CD14-positive monocyte (primary cell): ENCODE data around the gene RAB6B. TPM values are rescaled to one million over a fixed set of nuclear protein-coding genes. Genes with fewer than 3 reads are reported as not detected.

Experiments
- DNase-seq, 3 donors: peaks; one replicate each; pipeline ENCODE4 v3.0.0-alpha.2; 2011 to 2022
- H2AFZ ChIP-seq: 2 replicates; pipeline ENCODE4 v1.6.0; 2012; ENCODE audit warnings: mild to moderate bottlenecking, low read depth, low read length, inconsistent platforms; ENCODE audit not compliant: insufficient read depth, poor library complexity, severe bottlenecking
- H3K27ac ChIP-seq, 2 donors: 1 replicate in 1 of 2; 2 replicates in 1 of 2; pipeline ENCODE4 v1.5.1; 2012 to 2013; ENCODE audit warnings: low read length in 2 of 2, control low read depth in 1 of 2, inconsistent platforms in 1 of 2, low read depth in 1 of 2, mild to moderate bottlenecking in 1 of 2
- H3K27me3 ChIP-seq, 2 donors: one replicate each; pipeline versions ENCODE4 v1.6.0 to v1.6.1; 2011 to 2013; ENCODE audit warnings: low read length in 2 of 2; ENCODE audit not compliant: control insufficient read depth in 2 of 2, insufficient read depth in 2 of 2
- H3K36me3 ChIP-seq, 2 donors: replicated peaks in 1 of 2; 1 replicate in 1 of 2; 2 replicates in 1 of 2; pipeline versions ENCODE4 v1.5.1 to v1.6.1; 2012 to 2013; ENCODE audit warnings: low read length in 2 of 2, control low read depth in 1 of 2, inconsistent platforms in 1 of 2, mild to moderate bottlenecking in 1 of 2; ENCODE audit not compliant: insufficient read depth in 2 of 2, control insufficient read depth in 1 of 2
- H3K4me1 ChIP-seq, 2 donors: 1 replicate in 1 of 2; 2 replicates in 1 of 2; pipeline versions ENCODE4 v1.5.1 to v1.6.1; 2012 to 2013; ENCODE audit warnings: low read length in 2 of 2, control low read depth in 1 of 2, inconsistent platforms in 1 of 2, mild to moderate bottlenecking in 1 of 2, moderate library complexity in 1 of 2; ENCODE audit not compliant: insufficient read depth in 2 of 2, control insufficient read depth in 1 of 2
- H3K4me2 ChIP-seq: replicated peaks from 2 replicates; pipeline ENCODE3; 2012; ENCODE audit warnings: low read length, moderate library complexity, mild to moderate bottlenecking; ENCODE audit not compliant: poor library complexity, severe bottlenecking; ENCODE audit errors: extremely low read depth
- H3K4me3 ChIP-seq, 3 experiments: fragments of 200-600 bp in 1 of 3; sonication (generic) in 1 of 3; replicated peaks in 1 of 3; 1 replicate in 2 of 3; 2 replicates in 1 of 3; pipeline ENCODE4 v1.5.1; 2011 to 2013; ENCODE audit warnings: low read length in 3 of 3, mild to moderate bottlenecking in 3 of 3, control low read depth in 2 of 3, low read depth in 2 of 3, inconsistent platforms in 1 of 3, moderate library complexity in 1 of 3
- H3K79me2 ChIP-seq: 2 replicates; pipeline ENCODE4 v1.6.0; 2012; ENCODE audit warnings: mild to moderate bottlenecking, control low read depth, inconsistent platforms, low read length, moderate library complexity; ENCODE audit not compliant: insufficient read depth
- H3K9ac ChIP-seq: 2 replicates; pipeline ENCODE4 v1.6.0; 2017; ENCODE audit warnings: low read length, mild to moderate bottlenecking; ENCODE audit not compliant: insufficient read depth, poor library complexity, severe bottlenecking
- H3K9me3 ChIP-seq, 2 donors: replicated peaks in 1 of 2; 1 replicate in 1 of 2; 2 replicates in 1 of 2; pipeline versions ENCODE4 v1.5.1 to v1.6.1; 2012 to 2013; ENCODE audit warnings: low read length in 2 of 2, control low read depth in 1 of 2; ENCODE audit not compliant: control insufficient read depth in 1 of 2, insufficient read depth in 1 of 2
- H4K20me1 ChIP-seq: 2 replicates; pipeline ENCODE4 v1.6.0; 2012; ENCODE audit warnings: mild to moderate bottlenecking, low read length, control low read depth, moderate library complexity; ENCODE audit not compliant: insufficient read depth
- H3K27ac Mint-ChIP-seq, 7 donors: one replicate each; pipeline ENCODE4 v1.8.0; 2020; ENCODE audit warnings: mild to moderate bottlenecking in 7 of 7, mixed read lengths in 7 of 7, moderate library complexity in 6 of 7, inconsistent platforms in 2 of 7
- H3K27me3 Mint-ChIP-seq, 3 donors: one replicate each; pipeline ENCODE4 v1.8.0; 2021 to 2022; ENCODE audit warnings: low read depth in 3 of 3, mild to moderate bottlenecking in 3 of 3, mixed read lengths in 3 of 3, moderate library complexity in 3 of 3, inconsistent platforms in 1 of 3
- H3K36me3 Mint-ChIP-seq, 2 donors: one replicate each; pipeline ENCODE4 v1.8.0; 2020; ENCODE audit warnings: mixed read lengths in 2 of 2, inconsistent platforms in 1 of 2, mild to moderate bottlenecking in 1 of 2
- H3K4me1 Mint-ChIP-seq: one replicate; pipeline ENCODE4 v1.8.0; 2020; ENCODE audit warnings: mild to moderate bottlenecking, mixed read lengths
- H3K4me3 Mint-ChIP-seq, 2 donors: one replicate each; pipeline ENCODE4 v1.8.0; 2020; ENCODE audit warnings: mild to moderate bottlenecking in 2 of 2, mixed read lengths in 2 of 2, moderate library complexity in 1 of 2
- H3K9me3 Mint-ChIP-seq, 7 donors: one replicate each; pipeline ENCODE4 v1.8.0; 2020 to 2022; ENCODE audit warnings: mixed read lengths in 7 of 7, mild to moderate bottlenecking in 6 of 7, moderate library complexity in 6 of 7, inconsistent platforms in 2 of 7
- CTCF ChIP-seq: fragments of 200-600 bp; IDR thresholded peaks from one replicate; pipeline ENCODE4 v1.8.0; 2022; ENCODE audit warnings: antibody characterized with exemption, mild to moderate bottlenecking
- WGBS: methylation state at CpG from one replicate; pipeline ENCODE4 v1.1.5; 2013; ENCODE audit warnings: missing lambda C conversion rate; ENCODE audit not compliant: insufficient coverage; 5-methylcytosine and 5-hydroxymethylcytosine counted together
- intact Hi-C, 2 donors: fragments of 100-400 bp; cut with micrococcal nuclease; formaldehyde crosslinking; loops; one replicate each; pipeline versions ENCODE4 v1.15.0 to v1.15.1; 2023
- polyA plus RNA-seq, 3 donors: library from polyadenylated mRNA; depleted of rRNA in 1 of 3; unstranded in 2 of 3; stranded (reverse) in 1 of 3; fragments of 300-500 nt in 2 of 3; fragments of >200 nt in 1 of 3; fragmentation: Illumina TruSeq in 2 of 3; gene quantifications; 1 replicate in 2 of 3; 2 replicates in 1 of 3; pipeline ENCODE4 v1.2.3, GENCODE V29; 2012 to 2021

Gene RAB6B
- polyA plus RNA-seq, 3 donors = 0.46 TPM; not detected in 2

- Mint-ChIP-seq H3K27me3 (peaks cover 18 to 27% (median 25%) of the 10 kb centered on the region in 3 donors), H3K4me3 (no peak overlapping the region), H3K9me3 (no peaks in the 10 kb centered on the region), H3K36me3 (no peaks in the 10 kb centered on the region), H3K4me1 (no peaks in the 10 kb centered on the region), H3K27ac (no peak overlapping the region)
- Histone ChIP-seq H4K20me1 (no peaks in the 10 kb centered on the region), H3K4me2 (no peak overlapping the region), H3K79me2 (no peaks in the 10 kb centered on the region), H3K36me3 (no peaks in the 10 kb centered on the region), H3K9me3 (peaks cover 0 to 9% of the 10 kb centered on the region in 2 donors), H3K27ac (no peak overlapping the region), H3K4me1 (no peaks in the 10 kb centered on the region), H3K9ac (no peak overlapping the region), H3K27me3 (peaks cover 10 to 20% of the 10 kb centered on the region in 2 donors), H2AFZ (no peak overlapping the region), H3K4me3 (no peak overlapping the region)
- no peak for TF ChIP-seq CTCF
- 100% methylated on average over 1 of the region's 2 CpGs for WGBS
- intact Hi-C loops = no loop called here
- no peak for DNase-seq
Observed at GRCh38 chr3:133890037-133890436, 5.6 kb downstream of the RAB6B start.

- H3K4me3 ChIP-seq = no peak overlapping the region
- Mint-ChIP-seq H3K4me3 (no peak overlapping the region), H3K36me3 (no peaks in the 10 kb centered on the region), H3K9me3 (peaks cover 0 to 4% (median 0%) of the 10 kb centered on the region in 7 donors), H3K27me3 (peaks cover 9 to 16% (median 15%) of the 10 kb centered on the region in 3 donors), H3K27ac (no peak overlapping the region), H3K4me1 (no peaks in the 10 kb centered on the region)
- peaks cover 3 to 9% of the 10 kb centered on the region in 2 donors for H3K27me3 ChIP-seq
- no peaks in the 10 kb centered on the region for H4K20me1 ChIP-seq
- H3K27ac ChIP-seq = no peak overlapping the region
- DNase-seq = no peak
- H3K4me2 ChIP-seq = no peak overlapping the region
- no peaks in the 10 kb centered on the region for H3K9me3 ChIP-seq
- no peaks in the 10 kb centered on the region for H3K79me2 ChIP-seq
- H3K36me3 ChIP-seq = no peaks in the 10 kb centered on the region
- intact Hi-C loops = no loop called here
- H3K4me1 ChIP-seq = no peaks in the 10 kb centered on the region
- H3K9ac ChIP-seq = no peak overlapping the region
- no peak overlapping the region for H2AFZ ChIP-seq
- TF ChIP-seq CTCF = no peak
- WGBS = 92% methylated on average over 2 of the region's 9 CpGs
Observed at GRCh38 chr3:133888726-133889340, 6.8 kb downstream of the RAB6B start.
